IMR-90 (cell line): Measurements from ENCODE around the gene DPH2. TPM values are rescaled to one million over a fixed set of nuclear protein-coding genes. Genes with fewer than 3 reads are reported as not detected.

Experiments used
- ATAC-seq: fragments of 200-7000 bp; cut with Tn5 transposase; 2 replicates; pipeline ENCODE4 v1.9.1; 2020; ENCODE audit warnings: low read depth, mild to moderate bottlenecking, moderate library complexity
- BruUV-seq: library from RNA; stranded (reverse); fragments of 400-500 nt; replicated peaks from 2 replicates; lab custom pipeline; 2021; lab: Mats Ljungman, UMichigan
- CTCF ChIA-PET: fragments of 300-600 bp; formaldehyde crosslinking; extraction: SDS; loops from one replicate; lab custom pipeline; 2021; ENCODE audit warnings: antibody characterized with exemption; lab: Yijun Ruan, JAX
- POLR2A ChIA-PET: fragments of 300-600 bp; sonication (Branson Sonifier 250); formaldehyde crosslinking; loops from one replicate; lab custom pipeline; 2022; ENCODE audit warnings: antibody characterized with exemption; ENCODE audit not compliant: unreplicated experiment; lab: Charles Lee
- DNase-seq: peaks from one replicate; pipeline ENCODE4 v3.0.0; 2013
- H2AFZ ChIP-seq: replicated peaks from 2 replicates; pipeline ENCODE3; 2013; ENCODE audit warnings: low read length, mild to moderate bottlenecking; ENCODE audit not compliant: poor library complexity
- H2AK5ac ChIP-seq: 2 replicates; pipeline ENCODE4 v1.6.1; 2013; ENCODE audit warnings: low read depth, low read length, inconsistent platforms
- H2AK9ac ChIP-seq: replicated peaks from 2 replicates; pipeline ENCODE3; 2013; ENCODE audit warnings: mild to moderate bottlenecking, low read depth, low read length, moderate library complexity; ENCODE audit not compliant: poor library complexity
- H2BK120ac ChIP-seq: 2 replicates; pipeline ENCODE4 v1.6.1; 2013; ENCODE audit warnings: low read depth, low read length, inconsistent platforms
- H2BK15ac ChIP-seq: 3 replicates; pipeline ENCODE4 v1.6.1; 2013; ENCODE audit warnings: low read depth, low read length, inconsistent platforms
- H2BK20ac ChIP-seq: 2 replicates; pipeline ENCODE4 v1.6.1; 2013; ENCODE audit warnings: low read depth, mild to moderate bottlenecking, inconsistent platforms, low read length, moderate library complexity
- H2BK5ac ChIP-seq: 2 replicates; pipeline ENCODE4 v1.6.1; 2013; ENCODE audit warnings: mild to moderate bottlenecking, low read depth, low read length, inconsistent platforms; ENCODE audit not compliant: poor library complexity, severe bottlenecking
- H3K14ac ChIP-seq: replicated peaks from 2 replicates; pipeline ENCODE4 v1.6.1; 2013; ENCODE audit warnings: low read depth, low read length, inconsistent platforms
- H3K18ac ChIP-seq: 2 replicates; pipeline ENCODE4 v1.6.1; 2013; ENCODE audit warnings: low read depth, low read length, control low read depth
- H3K23ac ChIP-seq: 2 replicates; pipeline ENCODE4 v1.6.1; 2013; ENCODE audit warnings: low read depth, low read length, inconsistent platforms
- H3K27ac ChIP-seq: 2 replicates; pipeline ENCODE4 v1.5.1; 2013; ENCODE audit warnings: mild to moderate bottlenecking, control low read depth, low read length; ENCODE audit not compliant: insufficient read depth
- H3K27me3 ChIP-seq: 2 replicates; pipeline ENCODE4 v1.6.1; 2013; ENCODE audit warnings: low read length; ENCODE audit not compliant: control insufficient read depth, insufficient read depth
- H3K36me3 ChIP-seq: 2 replicates; pipeline ENCODE4 v1.6.1; 2013; ENCODE audit warnings: low read length, mixed read lengths; ENCODE audit not compliant: control insufficient read depth, insufficient read depth
- H3K4ac ChIP-seq: 2 replicates; pipeline ENCODE4 v1.6.1; 2013; ENCODE audit warnings: low read depth, low read length, inconsistent platforms
- H3K4me1 ChIP-seq: 2 replicates; pipeline ENCODE4 v1.6.1; 2013; ENCODE audit warnings: low read length, mixed read lengths; ENCODE audit not compliant: control insufficient read depth, insufficient read depth
- H3K4me2 ChIP-seq: 2 replicates; pipeline ENCODE4 v1.6.1; 2013; ENCODE audit warnings: low read depth, mild to moderate bottlenecking, control low read depth, low read length, moderate library complexity
- H3K4me3 ChIP-seq: 2 replicates; pipeline ENCODE4 v1.5.1; 2013; ENCODE audit warnings: low read depth, mild to moderate bottlenecking, control low read depth, low read length, moderate library complexity; ENCODE audit not compliant: insufficient read depth
- H3K56ac ChIP-seq: 2 replicates; pipeline ENCODE4 v1.6.1; 2013; ENCODE audit warnings: low read length, inconsistent platforms; ENCODE audit not compliant: insufficient read depth; ENCODE audit errors: extremely low read depth
- H3K79me1 ChIP-seq, 2 experiments: 2 replicates each; pipeline ENCODE4 v1.6.1; 2013; ENCODE audit warnings: low read length in 2 of 2, inconsistent platforms in 1 of 2, low read depth in 1 of 2
- H3K9ac ChIP-seq: 2 replicates; pipeline ENCODE4 v1.6.1; 2013; ENCODE audit warnings: low read depth, low read length, control low read depth
- H3K9me1 ChIP-seq: 2 replicates; pipeline ENCODE4 v1.6.1; 2013; ENCODE audit warnings: low read length, inconsistent platforms; ENCODE audit not compliant: insufficient read depth
- H3K9me3 ChIP-seq: 2 replicates; pipeline ENCODE4 v1.6.1; 2013; ENCODE audit warnings: low read length; ENCODE audit not compliant: control insufficient read depth, insufficient read depth
- H4K20me1 ChIP-seq: 2 replicates; pipeline ENCODE4 v1.6.1; 2013; ENCODE audit warnings: low read length, inconsistent platforms; ENCODE audit not compliant: insufficient read depth
- H4K5ac ChIP-seq: 2 replicates; pipeline ENCODE4 v1.6.1; 2013; ENCODE audit warnings: mild to moderate bottlenecking, low read depth, low read length, control low read depth
- H4K8ac ChIP-seq, 2 experiments: 2 replicates each; pipeline ENCODE4 v1.6.1; 2013; ENCODE audit warnings: low read depth in 2 of 2, low read length in 2 of 2, control low read depth in 1 of 2, inconsistent platforms in 1 of 2
- H4K91ac ChIP-seq: 2 replicates; pipeline ENCODE4 v1.6.1; 2013; ENCODE audit warnings: low read depth, low read length, inconsistent platforms; ENCODE audit not compliant: insufficient read depth
- BHLHE40 ChIP-seq: fragments of 150-350 bp; IDR thresholded peaks from 2 replicates; pipeline ENCODE4 v1.6.1; 2016; ENCODE audit warnings: mild to moderate bottlenecking, low read depth, low read length
- CEBPB ChIP-seq: IDR thresholded peaks from 2 replicates; pipeline ENCODE4 v1.6.1; 2012; ENCODE audit warnings: low read depth, low read length, improper control_type of control experiment
- CHD1 ChIP-seq: IDR thresholded peaks from 2 replicates; pipeline ENCODE4 v1.6.1; 2012; ENCODE audit warnings: low read depth, low read length, improper control_type of control experiment
- FOS ChIP-seq: fragments of 150-350 bp; IDR thresholded peaks from 2 replicates; pipeline ENCODE4 v1.6.1; 2016; ENCODE audit warnings: low read depth, low read length
- MAFK ChIP-seq: IDR thresholded peaks from 2 replicates; pipeline ENCODE4 v1.6.1; 2012; ENCODE audit warnings: low read depth, low read length, improper control_type of control experiment
- MAZ ChIP-seq: IDR thresholded peaks from 2 replicates; pipeline ENCODE4 v1.6.1; 2012; ENCODE audit warnings: low read depth, mild to moderate bottlenecking, low read length, improper control_type of control experiment, moderate library complexity, borderline replicate concordance
- RCOR1 ChIP-seq: IDR thresholded peaks from 2 replicates; pipeline ENCODE4 v1.6.1; 2012; ENCODE audit warnings: mild to moderate bottlenecking, low read length, improper control_type of control experiment; ENCODE audit not compliant: insufficient replicate concordance
- RFX5 ChIP-seq: IDR thresholded peaks from 2 replicates; pipeline ENCODE4 v1.8.0; 2012; ENCODE audit warnings: low read depth, mild to moderate bottlenecking, low read length, moderate library complexity
- SMC3 ChIP-seq: fragments of 150-350 bp; IDR thresholded peaks from 2 replicates; pipeline ENCODE4 v1.6.1; 2016; ENCODE audit warnings: low read depth, mild to moderate bottlenecking, antibody characterized with exemption, low read length, moderate library complexity
- WGBS, 2 experiments: methylation state at CpG; one replicate each; pipeline versions ENCODE4 v1.1.5 to v1.1.7; 2013; ENCODE audit warnings: missing lambda C conversion rate in 2 of 2; ENCODE audit not compliant: insufficient read length in 1 of 2; ENCODE audit errors: extremely low coverage in 2 of 2; 5-methylcytosine and 5-hydroxymethylcytosine counted together
- dilution Hi-C: fragments of 300-500 bp; cut with HindIII; formaldehyde crosslinking; loops from one replicate; pipeline ENCODE4 v1.14.3; 2018; ENCODE audit warnings: low sequenced_read_pairs; ENCODE audit not compliant: unreplicated experiment
- in situ Hi-C: fragments of 300-500 bp; cut with MboI; formaldehyde crosslinking; loops from 3 replicates; pipeline ENCODE4 v1.14.3; 2019; ENCODE audit warnings: low sequenced_read_pairs, inconsistent platforms, mixed read lengths
- intact Hi-C: fragments of 100-400 bp; cut with micrococcal nuclease; formaldehyde crosslinking; loops from 2 replicates; pipeline ENCODE4 v1.10.0; 2022
- polyA plus RNA-seq, 3 experiments: library from polyadenylated mRNA; depleted of rRNA; stranded (reverse); fragments of >200 nt; gene quantifications; 2 replicates each; pipeline ENCODE4 v1.2.3, GENCODE V29; 2012; ENCODE audit warnings: low replicate concordance in 1 of 3
- total RNA-seq: library from RNA; depleted of rRNA; stranded (reverse); fragments of >200 nt; gene quantifications from 2 replicates; pipeline ENCODE4 v1.2.3, GENCODE V29; 2012
- TF ChIP-seq, protein P1 (sequence below): fragments of 150-350 bp; IDR thresholded peaks from 2 replicates; pipeline ENCODE4 v1.6.1; 2017; ENCODE audit warnings: mild to moderate bottlenecking, antibody characterized with exemption, low read length, low read depth

The DPH2 gene
- total and polyA plus RNA-seq, 2 of the 4 experiments (the other 2 are of a cell fraction), result 21.0 to 32.2 TPM

DNA sequence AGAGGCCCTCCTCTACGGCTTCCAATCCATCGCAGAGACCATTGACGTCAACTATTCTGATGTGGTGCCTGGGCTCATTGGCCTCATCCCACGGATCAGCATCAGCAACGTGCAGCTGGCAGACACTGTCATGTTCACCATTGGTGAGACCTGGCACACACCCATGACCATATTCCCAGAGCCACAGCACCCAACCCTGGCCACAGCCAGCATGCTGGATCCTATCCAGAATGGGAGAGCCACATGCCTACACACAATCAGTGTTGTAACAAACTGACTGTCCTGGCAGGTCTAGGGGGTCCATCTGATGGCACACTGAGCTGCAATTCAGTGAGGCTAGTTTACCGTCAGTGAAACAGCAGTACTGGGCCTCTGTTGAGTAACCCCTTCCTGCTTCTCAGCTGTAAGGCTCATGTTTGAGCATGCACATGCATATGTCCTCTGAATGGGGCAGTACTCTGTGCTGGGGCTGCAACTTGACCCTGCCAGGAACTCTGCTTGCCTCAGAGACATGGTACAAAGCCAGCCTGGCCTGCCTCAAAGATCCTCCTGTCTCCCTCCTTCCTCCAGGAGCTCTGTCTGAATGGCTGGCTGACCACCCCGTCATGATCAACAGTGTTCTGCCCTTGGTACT is 12.3 kb upstream of the DPH2 start:
- peak overlapping the region; percentile 45 for H2AK9ac ChIP-seq
- H3K79me1 ChIP-seq, result peaks cover 9 to 16% of the 10 kb centered on the region in 2 experiments
- H3K4me1 ChIP-seq, result no peaks in the 10 kb centered on the region
- ChIA-PET POLR2A (no interaction called here), CTCF (no interaction called here)
- no peak overlapping the region for H3K27ac ChIP-seq
- H4K8ac ChIP-seq, result no peak overlapping the region
- H3K14ac ChIP-seq, result no peak overlapping the region
- peaks cover 13% of the 10 kb centered on the region; the same call in 1 of the 2 replicates for H3K9me1 ChIP-seq
- ATAC-seq (no peak), DNase-seq (no peak)
- H2BK20ac ChIP-seq, result no peak overlapping the region
- H3K4ac ChIP-seq, result no peak overlapping the region
- H3K4me3 ChIP-seq, result no peak overlapping the region
- H4K20me1 ChIP-seq, result peaks cover 26% of the 10 kb centered on the region
- H2AK5ac ChIP-seq, result no peak overlapping the region
- H2AFZ ChIP-seq, result no peak overlapping the region
- dilution Hi-C loops (no loop called here), intact Hi-C loops (no loop called here), in situ Hi-C loops (loop anchor here (25.0 kb wide), 1 partner anchor 420 kb away; the partner anchor contains the start of gene PTPRF)
- H3K9me3 ChIP-seq, result no peaks in the 10 kb centered on the region
- no peak overlapping the region for H3K9ac ChIP-seq
- no peak overlapping the region for H4K91ac ChIP-seq
- peaks cover 39% of the 10 kb centered on the region for H3K36me3 ChIP-seq
- H4K5ac ChIP-seq, result no peak overlapping the region
- H2BK15ac ChIP-seq, result no peak overlapping the region
- TF ChIP-seq MAZ (no peak), SMC3 (no peak), FOS (no peak), CEBPB (no peak), BHLHE40 (no peak), CHD1 (no peak), RFX5 (no peak), MAFK (no peak), RCOR1 (no peak)
- TF ChIP-seq, protein P1, sequence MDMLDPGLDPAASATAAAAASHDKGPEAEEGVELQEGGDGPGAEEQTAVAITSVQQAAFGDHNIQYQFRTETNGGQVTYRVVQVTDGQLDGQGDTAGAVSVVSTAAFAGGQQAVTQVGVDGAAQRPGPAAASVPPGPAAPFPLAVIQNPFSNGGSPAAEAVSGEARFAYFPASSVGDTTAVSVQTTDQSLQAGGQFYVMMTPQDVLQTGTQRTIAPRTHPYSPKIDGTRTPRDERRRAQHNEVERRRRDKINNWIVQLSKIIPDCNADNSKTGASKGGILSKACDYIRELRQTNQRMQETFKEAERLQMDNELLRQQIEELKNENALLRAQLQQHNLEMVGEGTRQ, result no peak
- no peak overlapping the region for H3K56ac ChIP-seq
- 92% methylated on average over 6 of the region's 7 CpGs; no CpG with 5 or more reads in 1 of the 2 experiments for WGBS, 2 experiments
- H3K27me3 ChIP-seq, result no peaks in the 10 kb centered on the region
- H2BK5ac ChIP-seq, result no peak overlapping the region
- no peak overlapping the region for H3K23ac ChIP-seq
- H3K18ac ChIP-seq, result no peak overlapping the region
- H2BK120ac ChIP-seq, result no peak overlapping the region
- H3K4me2 ChIP-seq, result no peak overlapping the region
- no TSS peak for BruUV-seq
